ENCODE measurements around the gene SECISBP2.

SECISBP2 gene

DNA sequence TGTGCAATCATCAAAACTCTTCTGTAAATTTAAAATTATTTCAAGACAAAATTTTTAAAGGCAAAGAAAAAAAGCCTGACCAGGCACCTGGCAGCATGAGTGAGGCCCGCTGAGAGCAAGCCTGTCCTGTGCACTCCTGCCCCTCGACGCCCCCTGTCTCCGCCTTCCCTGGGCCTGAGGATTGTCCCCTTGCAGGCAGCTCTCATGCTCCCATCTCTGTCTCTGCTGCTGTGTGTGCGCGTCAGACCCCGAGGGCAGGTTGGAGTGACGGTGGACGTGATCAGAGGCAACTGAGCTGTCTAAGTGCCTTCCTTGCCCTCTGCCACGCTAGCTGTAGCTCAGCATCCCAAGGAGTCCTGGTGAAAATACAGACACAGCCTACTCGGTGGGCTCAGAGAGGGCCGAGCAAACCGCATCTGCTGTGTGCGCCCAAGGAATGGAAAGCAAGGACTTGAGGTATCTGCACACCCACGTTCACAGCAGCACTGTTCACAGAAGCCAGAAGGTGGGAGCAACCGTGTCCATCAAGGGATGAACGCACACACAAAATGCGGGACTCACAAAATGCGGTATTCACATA is 65.5 kb downstream of the SECISBP2 start:
- in situ Hi-C loops (cut with MboI; ENCODE audit: low pct_unique_long_range_greater_than_20kb, low sequenced_read_pairs, unreplicated experiment): no loop called here
- no peak for DNase-seq (ENCODE audit: low spot score)
- TF ChIP-seq, protein P1, sequence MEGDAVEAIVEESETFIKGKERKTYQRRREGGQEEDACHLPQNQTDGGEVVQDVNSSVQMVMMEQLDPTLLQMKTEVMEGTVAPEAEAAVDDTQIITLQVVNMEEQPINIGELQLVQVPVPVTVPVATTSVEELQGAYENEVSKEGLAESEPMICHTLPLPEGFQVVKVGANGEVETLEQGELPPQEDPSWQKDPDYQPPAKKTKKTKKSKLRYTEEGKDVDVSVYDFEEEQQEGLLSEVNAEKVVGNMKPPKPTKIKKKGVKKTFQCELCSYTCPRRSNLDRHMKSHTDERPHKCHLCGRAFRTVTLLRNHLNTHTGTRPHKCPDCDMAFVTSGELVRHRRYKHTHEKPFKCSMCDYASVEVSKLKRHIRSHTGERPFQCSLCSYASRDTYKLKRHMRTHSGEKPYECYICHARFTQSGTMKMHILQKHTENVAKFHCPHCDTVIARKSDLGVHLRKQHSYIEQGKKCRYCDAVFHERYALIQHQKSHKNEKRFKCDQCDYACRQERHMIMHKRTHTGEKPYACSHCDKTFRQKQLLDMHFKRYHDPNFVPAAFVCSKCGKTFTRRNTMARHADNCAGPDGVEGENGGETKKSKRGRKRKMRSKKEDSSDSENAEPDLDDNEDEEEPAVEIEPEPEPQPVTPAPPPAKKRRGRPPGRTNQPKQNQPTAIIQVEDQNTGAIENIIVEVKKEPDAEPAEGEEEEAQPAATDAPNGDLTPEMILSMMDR (IDR thresholded peaks at IDR 0.05; ENCODE audit: extremely low read depth, insufficient read depth, missing control alignments): no peak

GRCh38 chr9:89384783-89385182 is 66.5 kb downstream of the SECISBP2 start:
- TF ChIP-seq, protein P1 (IDR thresholded peaks at IDR 0.05; ENCODE audit: extremely low read depth, insufficient read depth, missing control alignments): no peak
- no peak for DNase-seq (ENCODE audit: low spot score)
- in situ Hi-C loops (cut with MboI; ENCODE audit: low pct_unique_long_range_greater_than_20kb, low sequenced_read_pairs, unreplicated experiment): no loop called here

- in situ Hi-C loops (cut with MboI; ENCODE audit: low pct_unique_long_range_greater_than_20kb, low sequenced_read_pairs, unreplicated experiment): no loop called here
- DNase-seq (ENCODE audit: low spot score): no peak
- TF ChIP-seq, protein P1 (IDR thresholded peaks at IDR 0.05; ENCODE audit: extremely low read depth, insufficient read depth, missing control alignments): no peak
Observed at GRCh38 chr9:89386206-89386605, 67.9 kb downstream of the SECISBP2 start.

DNA sequence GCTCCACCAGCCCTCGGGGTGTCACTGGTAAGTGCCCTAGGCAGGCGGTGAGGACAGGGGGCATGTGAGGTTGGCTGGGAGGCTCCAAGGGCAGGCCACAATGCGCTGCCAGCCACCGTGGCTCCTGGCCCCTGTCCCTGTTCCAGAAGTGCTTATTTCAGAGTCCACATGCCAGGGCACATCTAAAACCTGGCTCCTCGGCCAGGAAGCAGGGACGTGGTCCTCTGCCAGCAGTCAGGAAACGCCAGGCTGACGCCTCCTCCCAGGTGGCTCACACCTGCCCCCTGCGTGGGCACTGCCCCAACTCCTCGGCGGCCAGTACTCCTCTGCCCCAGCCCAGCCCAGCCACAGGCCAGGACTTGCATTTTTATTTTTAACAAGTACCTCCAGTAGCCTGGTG is 68.5 kb downstream of the SECISBP2 start:
- in situ Hi-C loops (cut with MboI; ENCODE audit: low pct_unique_long_range_greater_than_20kb, low sequenced_read_pairs, unreplicated experiment): no loop called here
- TF ChIP-seq, protein P1 (IDR thresholded peaks at IDR 0.05; ENCODE audit: extremely low read depth, insufficient read depth, missing control alignments): no peak

GRCh38 chr9:89387197-89387849 is 69.0 kb downstream of the SECISBP2 start:
- TF ChIP-seq, protein P1 (IDR thresholded peaks at IDR 0.05; ENCODE audit: extremely low read depth, insufficient read depth, missing control alignments): no peak
- in situ Hi-C loops (cut with MboI; ENCODE audit: low pct_unique_long_range_greater_than_20kb, low sequenced_read_pairs, unreplicated experiment): no loop called here
- DNase-seq (ENCODE audit: low spot score): no peak

More for the DNA sequence above, 68.5 kb downstream of the SECISBP2 start:
- DNase-seq (ENCODE audit: low spot score): no peak

DNA sequence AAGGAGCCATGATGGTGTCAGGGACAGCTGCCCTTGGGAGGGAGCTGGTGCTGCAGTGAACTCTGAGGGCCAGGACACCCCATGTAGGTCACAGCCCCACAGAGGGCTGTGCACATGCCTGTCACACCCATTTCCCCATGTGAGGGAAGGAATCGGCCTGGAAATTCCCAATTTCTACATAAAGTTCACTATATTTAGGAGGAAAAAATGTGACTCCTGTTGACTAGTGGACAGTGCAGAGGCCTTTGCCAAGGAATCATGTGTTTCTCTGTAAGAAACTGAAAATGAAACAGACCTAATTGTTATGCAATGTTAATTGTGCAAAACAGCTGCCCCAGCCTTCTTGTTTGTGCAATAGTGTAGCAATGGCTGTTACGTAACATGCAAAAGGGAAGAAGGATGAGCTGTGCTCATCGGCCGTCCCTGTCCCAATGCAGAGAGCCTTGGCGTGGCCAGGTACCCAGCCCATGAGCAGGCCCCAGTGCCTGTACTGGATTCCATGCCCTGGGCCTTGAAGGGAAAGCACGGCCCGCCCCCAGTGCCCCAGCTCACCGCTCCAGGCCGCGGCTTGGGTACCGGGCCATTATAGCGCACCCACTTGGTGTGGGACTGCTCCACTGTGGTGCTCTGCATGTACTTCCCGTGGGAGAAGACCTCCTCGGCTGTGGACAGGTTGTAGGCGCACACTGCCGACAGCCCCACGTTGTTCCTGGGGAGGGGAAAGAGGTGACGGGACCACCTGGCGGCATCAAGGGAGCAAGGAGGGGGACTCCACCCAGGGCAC is 70.0 kb downstream of the SECISBP2 start:
- no peak for DNase-seq (ENCODE audit: low spot score)
- TF ChIP-seq, protein P1 (IDR thresholded peaks at IDR 0.05; ENCODE audit: extremely low read depth, insufficient read depth, missing control alignments): no peak
- in situ Hi-C loops (cut with MboI; ENCODE audit: low pct_unique_long_range_greater_than_20kb, low sequenced_read_pairs, unreplicated experiment): no loop called here

Data from GM13977 (cell line).